Measurements from ENCODE around the gene FAM167B.
"Not testable (repeated sequence)": the region's sequence is repeated elsewhere in the genome, so short reads cannot be mapped to it uniquely, and the experiment has no call there.

Gene FAM167B

DNA sequence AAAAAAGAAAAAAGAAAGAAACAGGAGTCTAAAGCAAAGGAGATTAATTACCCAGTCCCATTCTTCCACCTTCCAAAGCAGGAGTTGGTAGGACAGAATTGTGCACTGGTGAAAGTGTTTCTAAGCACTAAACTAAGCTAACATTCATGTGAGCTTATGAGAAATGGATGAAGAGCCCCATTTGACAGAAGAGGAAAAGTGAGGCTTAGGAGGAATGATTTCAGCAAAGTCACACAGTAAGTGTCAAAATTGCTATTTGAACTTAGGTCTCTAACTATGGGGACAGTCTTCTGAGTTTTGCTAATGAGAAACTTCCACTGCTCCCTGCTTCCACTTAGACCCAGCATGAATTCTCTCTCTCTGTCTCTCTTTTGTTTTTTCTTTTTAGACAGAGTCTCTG, 22.7 kb downstream of the FAM167B start:
- TF ChIP-seq CTCF (conservative IDR thresholded peaks at IDR 0.05) (no peak), ZFX (IDR thresholded peaks at IDR 0.05) (no peak)
- H3K27ac ChIP-seq: no peak overlapping the region

DNA sequence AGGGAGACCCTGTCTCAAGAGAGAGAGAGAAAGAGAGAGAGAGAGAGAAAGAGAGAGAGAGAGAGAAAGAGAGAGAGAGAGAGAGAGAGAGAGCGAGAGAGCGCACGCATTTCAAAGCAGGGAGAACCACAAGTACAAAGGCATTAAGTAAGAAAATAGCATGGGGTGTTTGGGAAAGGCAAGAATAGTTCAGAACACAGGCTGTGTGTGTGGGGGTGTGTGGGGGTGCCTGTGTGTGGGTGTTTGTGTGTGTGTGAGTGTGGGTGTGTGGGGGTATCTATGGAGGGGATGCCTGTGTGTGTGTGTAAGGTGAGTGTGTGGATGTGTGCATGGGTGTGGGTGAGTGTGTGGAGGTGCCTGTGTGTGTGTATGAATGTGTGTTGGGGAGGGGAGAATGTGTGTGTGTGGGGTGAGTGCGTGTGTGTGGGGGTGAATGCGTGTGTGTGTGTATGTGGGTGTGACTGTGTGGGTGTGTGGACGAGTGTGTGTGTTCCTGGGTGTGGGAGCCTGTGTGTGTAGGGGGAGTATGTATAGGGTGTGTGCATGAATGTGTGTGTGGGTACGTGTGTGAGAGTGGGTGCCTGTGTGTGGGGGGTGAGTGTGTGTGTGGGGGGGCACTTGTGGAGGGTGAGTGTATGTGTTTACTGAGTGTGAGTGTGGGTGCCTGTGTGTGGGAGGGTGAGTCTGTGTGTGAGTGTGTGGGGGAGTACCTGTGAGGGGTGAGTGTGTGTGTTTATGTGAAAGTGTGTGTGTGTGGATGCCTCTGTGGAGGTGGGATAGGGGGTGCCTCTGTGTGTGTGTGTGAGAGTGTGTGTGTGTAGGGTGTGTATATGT, 25.8 kb downstream of the FAM167B start:
- H3K27ac ChIP-seq: no peak overlapping the region
- no peak for TF ChIP-seq ZFX (IDR thresholded peaks at IDR 0.05)
- no peak for TF ChIP-seq CTCF (conservative IDR thresholded peaks at IDR 0.05)

DNA sequence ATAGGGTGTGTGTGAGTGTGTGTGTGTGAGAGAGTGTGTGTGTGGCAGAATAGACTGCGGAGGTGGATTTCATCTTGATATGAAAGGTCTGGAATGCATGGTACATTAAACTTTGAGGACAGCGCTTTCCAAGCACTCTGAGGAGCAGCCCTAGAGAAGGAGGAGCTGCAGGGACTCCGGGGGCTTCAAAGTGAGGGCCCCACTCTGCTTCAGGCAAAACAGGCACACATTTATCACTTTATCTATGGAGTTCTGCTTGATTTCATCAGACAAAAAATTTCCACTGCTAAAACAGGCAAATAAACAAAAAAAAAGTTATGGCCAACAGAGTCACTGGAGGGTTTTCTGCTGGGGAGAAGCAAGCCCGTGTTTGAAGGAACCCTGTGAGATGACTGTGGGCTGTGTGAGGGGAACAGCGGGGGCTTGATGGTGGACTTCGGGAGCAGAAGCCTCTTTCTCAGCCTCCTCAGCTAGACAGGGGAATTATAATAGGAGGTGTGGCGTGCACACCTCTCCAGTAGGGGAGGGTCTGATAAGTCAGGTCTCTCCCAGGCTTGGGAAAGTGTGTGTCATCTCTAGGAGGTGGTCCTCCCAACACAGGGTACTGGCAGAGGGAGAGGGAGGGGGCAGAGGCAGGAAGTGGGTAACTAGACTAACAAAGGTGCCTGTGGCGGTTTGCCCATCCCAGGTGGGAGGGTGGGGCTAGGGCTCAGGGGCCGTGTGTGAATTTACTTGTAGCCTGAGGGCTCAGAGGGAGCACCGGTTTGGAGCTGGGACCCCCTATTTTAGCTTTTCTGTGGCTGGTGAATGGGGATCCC, 26.6 kb downstream of the FAM167B start:
- H3K27ac ChIP-seq: no peak overlapping the region
- TF ChIP-seq ZFX (IDR thresholded peaks at IDR 0.05) (no peak), CTCF (conservative IDR thresholded peaks at IDR 0.05) (no peak)

GRCh38 chr1:32274646-32275340, 27.8 kb downstream of the FAM167B start:
- peak overlapping the region; percentile 20 for H3K27ac ChIP-seq
- TF ChIP-seq ZFX (IDR thresholded peaks at IDR 0.05) (no peak), CTCF (conservative IDR thresholded peaks at IDR 0.05) (no peak)

GRCh38 chr1:32275424-32275823, 28.4 kb downstream of the FAM167B start:
- TF ChIP-seq CTCF (conservative IDR thresholded peaks at IDR 0.05) (no peak), ZFX (IDR thresholded peaks at IDR 0.05) (no peak)

DNA sequence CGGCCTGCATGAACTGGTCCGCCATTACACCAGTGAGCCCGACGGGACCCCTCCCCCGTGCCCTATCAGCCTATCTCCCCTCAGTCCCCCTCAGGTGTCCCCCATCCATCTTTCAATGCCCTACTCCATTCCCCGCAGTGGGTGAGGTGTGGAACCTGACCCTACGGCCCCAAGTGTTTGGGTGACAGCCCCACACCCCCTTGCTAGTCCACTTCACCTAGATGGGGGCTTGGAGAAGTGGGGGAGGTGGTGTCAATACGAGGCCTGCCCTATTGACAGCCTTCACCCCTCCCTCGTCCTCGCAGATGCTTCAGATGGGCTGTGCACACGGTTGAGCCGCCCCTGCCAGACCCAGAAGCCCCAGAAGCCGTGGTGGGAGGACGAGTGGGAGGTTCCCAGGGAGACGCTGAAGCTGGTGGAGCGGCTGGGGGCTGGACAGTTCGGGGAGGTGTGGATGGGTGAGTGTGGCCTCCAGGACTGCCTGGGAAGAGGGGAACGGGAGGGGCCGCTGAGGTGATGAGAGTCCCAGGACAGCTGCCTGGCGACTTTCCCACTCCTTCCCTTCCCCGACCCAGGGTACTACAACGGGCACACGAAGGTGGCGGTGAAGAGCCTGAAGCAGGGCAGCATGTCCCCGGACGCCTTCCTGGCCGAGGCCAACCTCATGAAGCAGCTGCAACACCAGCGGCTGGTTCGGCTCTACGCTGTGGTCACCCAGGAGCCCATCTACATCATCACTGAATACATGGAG, 29.2 kb downstream of the FAM167B start:
- no peak overlapping the region for H3K27ac ChIP-seq
- TF ChIP-seq CTCF (conservative IDR thresholded peaks at IDR 0.05) (no peak), ZFX (IDR thresholded peaks at IDR 0.05) (no peak)

More at GRCh38 chr1:32275424-32275823, 28.4 kb downstream of the FAM167B start:
- peak overlapping the region; percentile 20 for H3K27ac ChIP-seq

- H3K27ac ChIP-seq: not testable (repeated sequence)
Observed at GRCh38 chr1:32284777-32285176, 37.8 kb downstream of the FAM167B start.
